GDM1 (cell line): ENCODE results near the gene NFE2.
"Not testable (repeated sequence)": the region's sequence is repeated elsewhere in the genome, so short reads cannot be mapped to it uniquely, and the experiment has no call there.

Source experiments
- DNase-seq: peaks from one replicate; lab custom pipeline; 2025; lab: John Stamatoyannopoulos, UW

The NFE2 gene

GRCh38 chr12:54282949-54283593, 17.7 kb downstream of the NFE2 start:
- no peak for DNase-seq

GRCh38 chr12:54281694-54282093, 19.1 kb downstream of the NFE2 start:
- DNase-seq, result not testable (repeated sequence)

GRCh38 chr12:54281261-54281638, 19.6 kb downstream of the NFE2 start:
- not testable (repeated sequence) for DNase-seq

- DNase-seq, result peak; percentile 99
Observed at GRCh38 chr12:54280468-54281260, 20.2 kb downstream of the NFE2 start, which contains the start of gene HNRNPA1. Gene HNRNPA1 (plus strand): TSS chr12:54280726. CDS start chr12:54280808, 82 bp downstream.

GRCh38 chr12:54279632-54280467, 21.0 kb downstream of the NFE2 start, which contains the start of gene CBX5:
Gene CBX5 (minus strand): TSS chr12:54280122. CDS start chr12:54257650, 22,472 bp downstream.
- peak; percentile 97 for DNase-seq

- no peak for DNase-seq
Observed at GRCh38 chr12:54279227-54279631, 21.6 kb downstream of the NFE2 start.

GRCh38 chr12:54277823-54278276, 23.0 kb downstream of the NFE2 start:
- no peak for DNase-seq

GRCh38 chr12:54276368-54276767, 24.4 kb downstream of the NFE2 start:
- no peak for DNase-seq

GRCh38 chr12:54273981-54274380, 26.8 kb downstream of the NFE2 start:
- DNase-seq, result no peak

- no peak for DNase-seq
Observed at GRCh38 chr12:54272214-54272613, 28.6 kb downstream of the NFE2 start.

- no peak for DNase-seq
Observed at GRCh38 chr12:54270345-54270744, 30.5 kb downstream of the NFE2 start.

- DNase-seq, result no peak
Observed at GRCh38 chr12:54266852-54267251, 34.0 kb downstream of the NFE2 start.

GRCh38 chr12:54265364-54265812, 35.4 kb downstream of the NFE2 start:
- no peak for DNase-seq

GRCh38 chr12:54262403-54262925, 38.4 kb downstream of the NFE2 start:
- no peak for DNase-seq

GRCh38 chr12:54261815-54262402, 38.9 kb downstream of the NFE2 start:
- DNase-seq, result no peak

GRCh38 chr12:54259194-54260011, 41.4 kb downstream of the NFE2 start:
- peak; percentile 30 for DNase-seq

- DNase-seq, result no peak
Observed at GRCh38 chr12:54258201-54258681, 42.6 kb downstream of the NFE2 start.

- DNase-seq, result no peak
Observed at GRCh38 chr12:54257332-54257731, 43.5 kb downstream of the NFE2 start.

- no peak for DNase-seq
Observed at GRCh38 chr12:54253240-54253639, 47.6 kb downstream of the NFE2 start.

- peak; percentile 6 for DNase-seq
Observed at GRCh38 chr12:54251667-54252284, 49.0 kb downstream of the NFE2 start.
